PC-9 (cell line): ENCODE measurements around the gene ZNF214. TPM values are rescaled to one million over a fixed set of nuclear protein-coding genes. Genes with fewer than 3 reads are reported as not detected.
"Not testable (repeated sequence)": the region's sequence is repeated elsewhere in the genome, so short reads cannot be mapped to it uniquely, and the experiment has no call there.

ENCODE experiments used
- BruUV-seq: library from RNA; stranded (reverse); fragments of 400-500 nt; replicated peaks from 2 replicates; lab custom pipeline; 2021; lab: Mats Ljungman, UMichigan
- CTCF ChIA-PET: fragments of 300-600 bp; sonication (Branson Sonifier 250); formaldehyde crosslinking; loops from one replicate; lab custom pipeline; 2022; ENCODE audit warnings: antibody characterized with exemption; lab: Charles Lee
- POLR2A ChIA-PET: fragments of 300-600 bp; sonication (Branson Sonifier 250); formaldehyde crosslinking; loops from one replicate; lab custom pipeline; 2022; ENCODE audit warnings: antibody characterized with exemption; ENCODE audit not compliant: unreplicated experiment; lab: Charles Lee
- DNase-seq, 2 experiments: peaks; one replicate each; pipeline versions ENCODE4 v3.0.0 to v3.0.0-alpha.2; 2015 to 2022; ENCODE audit warnings: mixed read lengths in 1 of 2
- H2AFZ ChIP-seq: fragments of 200-600 bp; sonication (generic); 2 replicates; pipeline ENCODE4 v1.8.1; 2017; ENCODE audit warnings: antibody characterized with exemption
- H3F3A ChIP-seq: fragments of 200-600 bp; sonication (generic); 2 replicates; pipeline ENCODE4 v1.8.1; 2017; ENCODE audit warnings: antibody characterized with exemption, mild to moderate bottlenecking, low read depth; ENCODE audit not compliant: insufficient read depth
- H3K27ac ChIP-seq: fragments of 200-600 bp; sonication (generic); 2 replicates; pipeline ENCODE4 v1.6.1; 2016; ENCODE audit warnings: mixed run types
- H3K27me3 ChIP-seq: fragments of 200-600 bp; sonication (generic); 2 replicates; pipeline ENCODE4 v1.6.1; 2016; ENCODE audit warnings: low read depth, mixed run types; ENCODE audit not compliant: insufficient read depth
- H3K36me3 ChIP-seq: fragments of 200-600 bp; sonication (generic); 2 replicates; pipeline ENCODE4 v1.6.1; 2016; ENCODE audit warnings: low read depth, mixed run types
- H3K4me1 ChIP-seq: fragments of 200-600 bp; sonication (generic); replicated peaks from 2 replicates; pipeline ENCODE4 v1.6.1; 2016; ENCODE audit warnings: mixed run types; ENCODE audit not compliant: insufficient read depth
- H3K4me2 ChIP-seq: fragments of 200-600 bp; sonication (generic); 2 replicates; pipeline ENCODE4 v1.6.1; 2017; ENCODE audit warnings: mixed run types
- H3K4me3 ChIP-seq: fragments of 200-600 bp; sonication (generic); 2 replicates; pipeline ENCODE4 v1.6.1; 2016; ENCODE audit warnings: mixed run types
- H3K79me2 ChIP-seq: fragments of 200-600 bp; sonication (generic); 2 replicates; pipeline ENCODE4 v1.6.1; 2017; ENCODE audit warnings: low read depth, mixed run types
- H3K9me2 ChIP-seq: fragments of 200-600 bp; sonication (generic); 2 replicates; pipeline ENCODE4 v1.8.1; 2017; ENCODE audit warnings: mild to moderate bottlenecking; ENCODE audit not compliant: insufficient read depth
- H3K9me3 ChIP-seq: fragments of 200-600 bp; sonication (generic); 2 replicates; pipeline ENCODE4 v1.8.1; 2016; ENCODE audit warnings: low read depth; ENCODE audit not compliant: insufficient read depth
- H4K20me1 ChIP-seq: fragments of 200-600 bp; sonication (generic); 2 replicates; pipeline ENCODE4 v1.8.1; 2017; ENCODE audit not compliant: insufficient read depth
- EZH2 ChIP-seq: fragments of 200-600 bp; sonication (generic); IDR thresholded peaks from 2 replicates; pipeline ENCODE4 v1.8.0; 2017; ENCODE audit warnings: antibody characterized with exemption, low read depth
- intact Hi-C: fragments of 100-400 bp; cut with micrococcal nuclease; formaldehyde crosslinking; loops from one replicate; pipeline ENCODE4 v1.10.0; 2022; ENCODE audit not compliant: unreplicated experiment
- total RNA-seq: library from RNA; stranded (reverse); gene quantifications from 2 replicates; pipeline ENCODE4 v1.2.3, GENCODE V29; 2021
- TF ChIP-seq, protein P1 (sequence below): fragments of 200-600 bp; sonication (generic); conservative IDR thresholded peaks from 2 replicates; pipeline ENCODE4 v1.6.1; 2017; ENCODE audit warnings: mixed run types, antibody characterized with exemption, mild to moderate bottlenecking, moderate library complexity

The ZNF214 gene
- total RNA-seq, 1 experiment from 2014 or later = 0.55 TPM

DNA sequence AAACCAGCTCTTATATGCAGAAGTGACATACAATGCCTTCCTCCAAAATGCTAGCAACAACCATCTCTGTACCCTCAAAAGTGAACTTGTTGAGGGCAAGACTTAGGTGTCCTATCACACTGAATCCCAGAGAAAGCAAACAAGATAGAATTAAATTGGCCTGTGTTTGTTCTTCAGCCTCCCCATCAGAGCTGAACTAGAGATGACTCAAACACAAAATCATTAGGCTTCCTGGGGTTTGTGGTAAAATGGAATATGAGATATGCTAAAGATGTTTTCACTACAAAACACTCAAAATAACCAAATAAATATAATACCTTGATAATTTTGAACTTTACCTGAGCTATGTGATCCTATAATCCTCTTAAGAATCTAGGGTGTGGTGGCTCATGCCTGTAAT lies 31.6 kb downstream of the ZNF214 start:
- POLR2A ChIA-PET = no interaction called here
- H3K4me3 ChIP-seq = no peak overlapping the region
- no peaks in the 10 kb centered on the region for H3F3A ChIP-seq
- CTCF ChIA-PET = no interaction called here
- intact Hi-C loops = no loop called here
- no peaks in the 10 kb centered on the region for H4K20me1 ChIP-seq
- no peaks in the 10 kb centered on the region for H3K27me3 ChIP-seq
- no peak overlapping the region for H3K27ac ChIP-seq
- no peaks in the 10 kb centered on the region for H3K9me3 ChIP-seq
- no peaks in the 10 kb centered on the region for H3K36me3 ChIP-seq
- H3K4me2 ChIP-seq = no peak overlapping the region
- no peak for DNase-seq
- H3K9me2 ChIP-seq = no peaks in the 10 kb centered on the region
- BruUV-seq = no TSS peak
- TF ChIP-seq, protein P1, sequence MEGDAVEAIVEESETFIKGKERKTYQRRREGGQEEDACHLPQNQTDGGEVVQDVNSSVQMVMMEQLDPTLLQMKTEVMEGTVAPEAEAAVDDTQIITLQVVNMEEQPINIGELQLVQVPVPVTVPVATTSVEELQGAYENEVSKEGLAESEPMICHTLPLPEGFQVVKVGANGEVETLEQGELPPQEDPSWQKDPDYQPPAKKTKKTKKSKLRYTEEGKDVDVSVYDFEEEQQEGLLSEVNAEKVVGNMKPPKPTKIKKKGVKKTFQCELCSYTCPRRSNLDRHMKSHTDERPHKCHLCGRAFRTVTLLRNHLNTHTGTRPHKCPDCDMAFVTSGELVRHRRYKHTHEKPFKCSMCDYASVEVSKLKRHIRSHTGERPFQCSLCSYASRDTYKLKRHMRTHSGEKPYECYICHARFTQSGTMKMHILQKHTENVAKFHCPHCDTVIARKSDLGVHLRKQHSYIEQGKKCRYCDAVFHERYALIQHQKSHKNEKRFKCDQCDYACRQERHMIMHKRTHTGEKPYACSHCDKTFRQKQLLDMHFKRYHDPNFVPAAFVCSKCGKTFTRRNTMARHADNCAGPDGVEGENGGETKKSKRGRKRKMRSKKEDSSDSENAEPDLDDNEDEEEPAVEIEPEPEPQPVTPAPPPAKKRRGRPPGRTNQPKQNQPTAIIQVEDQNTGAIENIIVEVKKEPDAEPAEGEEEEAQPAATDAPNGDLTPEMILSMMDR = no peak
- TF ChIP-seq EZH2 = no peak
- H3K79me2 ChIP-seq = no peaks in the 10 kb centered on the region
- no peak overlapping the region for H2AFZ ChIP-seq
- no peaks in the 10 kb centered on the region for H3K4me1 ChIP-seq

DNA sequence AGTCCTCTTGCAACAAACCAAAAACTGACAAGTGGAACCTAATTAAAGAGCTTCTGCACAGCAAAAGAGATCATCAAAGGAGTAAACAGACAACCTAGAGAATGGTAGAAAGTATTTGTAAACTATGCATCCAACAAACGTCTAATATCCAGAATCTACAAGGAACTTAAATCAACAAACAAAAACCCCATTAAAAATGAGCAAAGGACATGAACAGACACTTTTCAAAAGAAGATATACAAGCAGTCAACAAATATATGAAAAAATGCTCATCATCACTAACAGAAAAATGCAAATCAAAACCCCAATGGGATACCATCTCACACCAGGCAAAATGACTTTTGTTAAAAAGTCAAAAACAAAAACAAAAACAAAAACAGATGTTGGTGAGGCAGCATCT lies 33.7 kb downstream of the ZNF214 start:
- POLR2A ChIA-PET = no interaction called here

DNA sequence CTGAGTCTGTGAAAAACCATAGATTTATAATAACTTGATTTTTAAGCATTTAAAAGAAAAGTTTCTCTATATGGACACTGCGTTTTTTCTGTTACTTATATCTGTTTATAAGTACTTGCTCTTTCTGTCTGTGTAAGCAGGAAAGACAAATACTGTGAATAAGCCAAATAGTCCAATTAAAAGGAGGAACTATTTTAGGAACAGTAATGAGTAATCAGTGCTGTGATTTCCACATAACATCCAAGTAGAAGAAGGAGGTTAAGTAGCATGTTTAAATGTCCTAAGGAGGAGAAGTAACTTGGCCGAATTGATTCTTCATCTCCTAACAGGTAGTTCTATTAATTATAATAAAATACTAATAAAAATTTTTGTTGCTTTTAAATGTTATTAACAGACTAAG lies 40.8 kb downstream of the ZNF214 start:
- no peak overlapping the region for H3K4me3 ChIP-seq
- no peak for DNase-seq
- no peak overlapping the region for H3K4me2 ChIP-seq
- no peaks in the 10 kb centered on the region for H3K36me3 ChIP-seq
- POLR2A ChIA-PET = no interaction called here
- intact Hi-C loops = no loop called here
- H4K20me1 ChIP-seq = no peaks in the 10 kb centered on the region
- no peaks in the 10 kb centered on the region for H3K9me2 ChIP-seq
- no peaks in the 10 kb centered on the region for H3K27me3 ChIP-seq
- no peaks in the 10 kb centered on the region for H3K4me1 ChIP-seq
- CTCF ChIA-PET = no interaction called here
- no peak overlapping the region for H2AFZ ChIP-seq
- H3F3A ChIP-seq = no peaks in the 10 kb centered on the region
- no TSS peak for BruUV-seq
- no peak overlapping the region for H3K27ac ChIP-seq
- no peaks in the 10 kb centered on the region for H3K79me2 ChIP-seq
- H3K9me3 ChIP-seq = no peaks in the 10 kb centered on the region
- TF ChIP-seq EZH2 = no peak
- TF ChIP-seq, protein P1 = no peak

More for the DNA sequence above, 33.7 kb downstream of the ZNF214 start:
- CTCF ChIA-PET = no interaction called here
- Histone ChIP-seq H2AFZ (no peak overlapping the region), H3K27ac (no peak overlapping the region), H3K27me3 (no peaks in the 10 kb centered on the region), H3F3A (no peaks in the 10 kb centered on the region), H3K36me3 (no peaks in the 10 kb centered on the region), H3K4me3 (no peak overlapping the region), H4K20me1 (no peaks in the 10 kb centered on the region), H3K79me2 (no peaks in the 10 kb centered on the region), H3K4me1 (no peaks in the 10 kb centered on the region), H3K9me3 (no peaks in the 10 kb centered on the region), H3K9me2 (no peaks in the 10 kb centered on the region), H3K4me2 (no peak overlapping the region)
- DNase-seq = no peak
- no peak for TF ChIP-seq EZH2
- TF ChIP-seq, protein P1 = no peak
- no TSS peak for BruUV-seq
- intact Hi-C loops = no loop called here

DNA sequence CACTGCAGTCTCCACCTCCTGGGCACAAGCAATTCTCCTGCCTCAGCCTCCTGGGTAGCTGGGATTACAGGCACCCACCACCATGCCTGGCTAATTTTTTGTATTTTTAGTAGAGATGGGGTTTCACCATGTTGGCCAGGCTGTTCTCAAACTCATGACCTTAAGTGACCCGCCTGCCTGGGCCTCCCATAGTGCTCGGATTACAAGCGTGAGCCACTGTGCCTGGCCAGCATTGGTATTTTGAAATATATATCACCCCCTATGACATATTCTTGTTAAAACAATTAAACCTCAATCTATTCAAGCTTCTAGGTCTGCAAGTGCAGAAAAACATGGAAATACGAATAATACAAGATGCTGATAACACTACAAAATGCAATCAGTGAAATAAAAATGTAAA lies 50.3 kb downstream of the ZNF214 start:
- BruUV-seq, DNase-seq, H3K79me2 ChIP-seq: not testable (repeated sequence)

More for the DNA sequence above, 50.3 kb downstream of the ZNF214 start:
- CTCF ChIA-PET, H3K36me3 ChIP-seq, H3K27me3 ChIP-seq, POLR2A ChIA-PET, intact Hi-C loops, H3K4me1 ChIP-seq, H3F3A ChIP-seq, H3K4me3 ChIP-seq, H3K4me2 ChIP-seq, H4K20me1 ChIP-seq, H3K9me2 ChIP-seq, H3K9me3 ChIP-seq, H2AFZ ChIP-seq, H3K27ac ChIP-seq: not testable (repeated sequence)
